HepG2 (cell line): ENCODE data around the gene GPR176. TPM values are rescaled to one million over a fixed set of nuclear protein-coding genes. Genes with fewer than 3 reads are reported as not detected.

Experiments used
- BHLHE40 ChIP-seq: IDR thresholded peaks from 2 replicates; pipeline ENCODE4 v1.6.1; 2011; ENCODE audit warnings: low read length, improper control_type of control experiment
- CBFB ChIP-seq: sonication (generic); formaldehyde crosslinking; IDR thresholded peaks from 2 replicates; pipeline ENCODE4 v1.4.0; 2020; ENCODE audit warnings: missing genetic modification reagents
- HDAC1 ChIP-seq: sonication (generic); formaldehyde crosslinking; IDR thresholded peaks from 2 replicates; pipeline ENCODE4 v1.5.1; 2020; ENCODE audit warnings: mild to moderate bottlenecking, missing genetic modification reagents
- NFIB ChIP-seq: sonication (generic); formaldehyde crosslinking; IDR thresholded peaks from 2 replicates; pipeline ENCODE4 v1.9.0; 2021; ENCODE audit warnings: missing genetic modification reagents, mild to moderate bottlenecking, borderline replicate concordance
- NFYB ChIP-seq: sonication (generic); formaldehyde crosslinking; IDR thresholded peaks from 2 replicates; pipeline ENCODE4 v1.4.0; 2020; ENCODE audit warnings: missing genetic modification reagents
- NR1H2 ChIP-seq: sonication (generic); formaldehyde crosslinking; IDR thresholded peaks from 2 replicates; pipeline ENCODE4 v1.8.1; 2022; ENCODE audit warnings: low read depth, missing genetic modification reagents, borderline replicate concordance
- RBM39 ChIP-seq: fragments of 200-400 bp; formaldehyde crosslinking; IDR thresholded peaks from one replicate; pipeline ENCODE4 v1.6.1; 2018; ENCODE audit warnings: antibody characterized with exemption, mild to moderate bottlenecking, low read depth, low read length; ENCODE audit not compliant: poor library complexity, severe bottlenecking
- RFX3 ChIP-seq: IDR thresholded peaks from 2 replicates; pipeline ENCODE4 v1.6.1; 2016; ENCODE audit warnings: missing biosample characterization, missing genetic modification reagents
- SALL1 ChIP-seq: sonication (generic); formaldehyde crosslinking; IDR thresholded peaks from 2 replicates; pipeline ENCODE4 v1.8.0; 2022; ENCODE audit warnings: mild to moderate bottlenecking, missing genetic modification reagents
- XRCC5 ChIP-seq: fragments of 200-400 bp; formaldehyde crosslinking; optimal IDR thresholded peaks from 2 replicates; pipeline ENCODE3; 2017; ENCODE audit warnings: mild to moderate bottlenecking, low read length
- ZBTB8A ChIP-seq: sonication (generic); formaldehyde crosslinking; IDR thresholded peaks from 2 replicates; pipeline ENCODE4 v1.4.0; 2020; ENCODE audit warnings: mild to moderate bottlenecking, low read depth, missing genetic modification reagents, borderline replicate concordance
- ZFY ChIP-seq: sonication (generic); formaldehyde crosslinking; IDR thresholded peaks from 2 replicates; pipeline ENCODE4 v1.4.0; 2020; ENCODE audit warnings: missing genetic modification reagents
- ZNF124 ChIP-seq: sonication (generic); formaldehyde crosslinking; IDR thresholded peaks from 2 replicates; pipeline ENCODE4 v1.4.0; 2020; ENCODE audit warnings: missing genetic modification reagents
- ZNF230 ChIP-seq: sonication (generic); formaldehyde crosslinking; IDR thresholded peaks from 2 replicates; pipeline ENCODE4 v1.4.0; 2020; ENCODE audit warnings: mild to moderate bottlenecking, missing genetic modification reagents
- ZNF234 ChIP-seq: sonication (generic); formaldehyde crosslinking; conservative IDR thresholded peaks from 2 replicates; pipeline ENCODE4 v1.5.1; 2020; ENCODE audit warnings: mild to moderate bottlenecking, missing genetic modification reagents
- ZNF3 ChIP-seq: IDR thresholded peaks from 2 replicates; pipeline ENCODE4 v1.7.0; 2017; ENCODE audit warnings: inconsistent platforms
- ZNF501 ChIP-seq: sonication (generic); formaldehyde crosslinking; IDR thresholded peaks from 2 replicates; pipeline ENCODE4 v1.5.1; 2020; ENCODE audit warnings: mild to moderate bottlenecking, moderate library complexity, missing genetic modification reagents
- ZNF576 ChIP-seq: sonication (generic); formaldehyde crosslinking; IDR thresholded peaks from 2 replicates; pipeline ENCODE4 v1.4.0; 2020; ENCODE audit warnings: mild to moderate bottlenecking, missing genetic modification reagents
- ZNF619 ChIP-seq: sonication (generic); formaldehyde crosslinking; IDR thresholded peaks from 2 replicates; pipeline ENCODE4 v1.4.0; 2020; ENCODE audit warnings: mild to moderate bottlenecking, missing genetic modification reagents
- ZNF792 ChIP-seq: IDR thresholded peaks from 2 replicates; pipeline ENCODE4 v1.6.1; 2016
- ZNF841 ChIP-seq: sonication (generic); formaldehyde crosslinking; IDR thresholded peaks from 2 replicates; pipeline ENCODE4 v1.8.1; 2023; ENCODE audit warnings: missing genetic modification reagents, borderline replicate concordance
- ZNF883 ChIP-seq: sonication (generic); formaldehyde crosslinking; IDR thresholded peaks from 2 replicates; pipeline ENCODE4 v1.5.1; 2020; ENCODE audit warnings: mild to moderate bottlenecking, missing genetic modification reagents; ENCODE audit errors: not compliant biosample characterization
- ZSCAN21 ChIP-seq: sonication (generic); formaldehyde crosslinking; IDR thresholded peaks from 2 replicates; pipeline ENCODE4 v1.8.0; 2022; ENCODE audit warnings: mild to moderate bottlenecking, missing genetic modification reagents, moderate library complexity, borderline replicate concordance
- polyA plus RNA-seq, 8 experiments: library from polyadenylated mRNA; depleted of rRNA in 3 of 8; stranded (reverse) in 7 of 8; unstranded in 1 of 8; fragments of >200 nt; fragmentation: Illumina TruSeq in 4 of 8; extraction: Trizol in 4 of 8; gene quantifications; 2 replicates each; pipeline versions ENCODE4 v1.2.1 to v1.2.3, GENCODE V29; 2011 to 2016; ENCODE audit warnings: low read depth in 4 of 8, missing spikeins in 1 of 8, mixed read lengths in 1 of 8; ENCODE audit not compliant: insufficient read depth in 1 of 8
- total RNA-seq, 5 experiments: library from RNA; depleted of rRNA; stranded (reverse); fragments of >200 nt; fragmentation: Illumina TruSeq; extraction: Trizol; gene quantifications; 2 replicates each; pipeline ENCODE4 v1.2.3, GENCODE V29; 2016; ENCODE audit warnings: low read depth in 1 of 5
- TF ChIP-seq, protein P1 (sequence below): sonication (generic); formaldehyde crosslinking; IDR thresholded peaks from 2 replicates; pipeline ENCODE4 v1.5.1; 2020; ENCODE audit warnings: mild to moderate bottlenecking, missing genetic modification reagents, moderate library complexity
- TF ChIP-seq, protein P2 (sequence below): sonication (generic); formaldehyde crosslinking; IDR thresholded peaks from 2 replicates; pipeline ENCODE4 v1.4.0; 2020; ENCODE audit warnings: missing genetic modification reagents
- TF ChIP-seq, protein P3 (sequence below): sonication (generic); formaldehyde crosslinking; IDR thresholded peaks from 2 replicates; pipeline ENCODE4 v1.5.0; 2020; ENCODE audit warnings: missing genetic modification reagents

GPR176 gene
- total and polyA plus RNA-seq, 2 of the 13 experiments (the other 11 are each of a cell fraction or from before 2014, with no cell fraction given), result 0.11 to 0.20 TPM

DNA sequence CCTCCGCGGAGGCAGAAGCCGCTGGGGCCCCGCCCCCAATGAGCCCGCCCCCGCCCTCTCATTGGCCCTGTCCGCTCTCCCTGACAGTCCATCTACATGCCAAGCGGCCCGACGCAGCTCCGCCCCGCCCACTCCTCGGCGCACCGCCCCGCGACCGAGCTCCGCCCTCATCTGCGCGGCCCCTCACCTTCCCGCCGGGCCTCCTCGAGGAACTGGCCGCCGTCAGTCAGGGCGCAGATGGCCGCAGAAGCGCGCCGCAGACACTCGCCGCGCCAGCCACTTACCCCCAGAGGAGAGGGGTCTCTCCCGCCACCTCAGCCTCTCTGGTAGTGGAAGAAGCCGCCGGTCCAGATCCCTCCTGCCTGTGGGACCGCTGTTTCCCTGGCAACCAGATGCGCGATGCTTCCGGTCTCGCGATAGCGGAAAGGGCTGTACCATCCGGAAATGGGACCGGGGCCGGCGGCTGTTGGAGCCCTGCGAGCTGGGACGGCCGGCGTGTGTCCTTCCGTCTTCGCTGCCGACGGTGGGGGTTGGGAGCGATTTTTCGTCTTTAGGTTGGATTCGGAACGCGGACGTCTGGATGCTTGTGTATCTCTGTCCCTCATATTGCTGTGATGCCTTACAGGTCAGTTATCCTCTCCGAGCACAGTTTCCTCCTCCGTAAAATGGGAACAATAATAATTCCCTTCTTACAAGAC lies 137.5 kb downstream of the GPR176 start, which contains the start of gene FSIP1 (continued):
- TF ChIP-seq ZNF576 (no peak), ZNF883 (CRISPR knock-in tag) (peak; percentile 34), ZSCAN21 (CRISPR knock-in tag) (no peak), ZNF792 (CRISPR knock-in tag) (0 out of 2 replicates have a peak, but pooled peaks have one; percentile 29), NFIB (no peak), ZNF841 (CRISPR knock-in tag) (no peak), ZNF3 (no peak), ZNF501 (CRISPR knock-in tag) (peak; percentile 89), HDAC1 (CRISPR knock-in tag) (peak; percentile 88), NFYB (CRISPR knock-in tag) (peak; percentile 58), RBM39 (peak; percentile 69), BHLHE40 (peak; percentile 81), NR1H2 (CRISPR knock-in tag) (no peak), ZFY (CRISPR knock-in tag) (peak; percentile 64), ZBTB8A (no peak), ZNF234 (CRISPR knock-in tag) (0 out of 2 replicates have a peak, but pooled peaks have one; percentile 68), RFX3 (peak; percentile 94), SALL1 (CRISPR knock-in tag) (peak; percentile 64), CBFB (CRISPR knock-in tag) (peak; percentile 61; the same call in 1 of the 2 replicates), XRCC5 (peak; percentile 76), ZNF619 (CRISPR knock-in tag) (peak; percentile 87; the same call in 1 of the 2 replicates), ZNF124 (CRISPR knock-in tag) (0 out of 2 replicates have a peak, but pooled peaks have one; percentile 38), ZNF230 (no peak; the same call in 1 of the 2 replicates)
- TF ChIP-seq, protein P1, sequence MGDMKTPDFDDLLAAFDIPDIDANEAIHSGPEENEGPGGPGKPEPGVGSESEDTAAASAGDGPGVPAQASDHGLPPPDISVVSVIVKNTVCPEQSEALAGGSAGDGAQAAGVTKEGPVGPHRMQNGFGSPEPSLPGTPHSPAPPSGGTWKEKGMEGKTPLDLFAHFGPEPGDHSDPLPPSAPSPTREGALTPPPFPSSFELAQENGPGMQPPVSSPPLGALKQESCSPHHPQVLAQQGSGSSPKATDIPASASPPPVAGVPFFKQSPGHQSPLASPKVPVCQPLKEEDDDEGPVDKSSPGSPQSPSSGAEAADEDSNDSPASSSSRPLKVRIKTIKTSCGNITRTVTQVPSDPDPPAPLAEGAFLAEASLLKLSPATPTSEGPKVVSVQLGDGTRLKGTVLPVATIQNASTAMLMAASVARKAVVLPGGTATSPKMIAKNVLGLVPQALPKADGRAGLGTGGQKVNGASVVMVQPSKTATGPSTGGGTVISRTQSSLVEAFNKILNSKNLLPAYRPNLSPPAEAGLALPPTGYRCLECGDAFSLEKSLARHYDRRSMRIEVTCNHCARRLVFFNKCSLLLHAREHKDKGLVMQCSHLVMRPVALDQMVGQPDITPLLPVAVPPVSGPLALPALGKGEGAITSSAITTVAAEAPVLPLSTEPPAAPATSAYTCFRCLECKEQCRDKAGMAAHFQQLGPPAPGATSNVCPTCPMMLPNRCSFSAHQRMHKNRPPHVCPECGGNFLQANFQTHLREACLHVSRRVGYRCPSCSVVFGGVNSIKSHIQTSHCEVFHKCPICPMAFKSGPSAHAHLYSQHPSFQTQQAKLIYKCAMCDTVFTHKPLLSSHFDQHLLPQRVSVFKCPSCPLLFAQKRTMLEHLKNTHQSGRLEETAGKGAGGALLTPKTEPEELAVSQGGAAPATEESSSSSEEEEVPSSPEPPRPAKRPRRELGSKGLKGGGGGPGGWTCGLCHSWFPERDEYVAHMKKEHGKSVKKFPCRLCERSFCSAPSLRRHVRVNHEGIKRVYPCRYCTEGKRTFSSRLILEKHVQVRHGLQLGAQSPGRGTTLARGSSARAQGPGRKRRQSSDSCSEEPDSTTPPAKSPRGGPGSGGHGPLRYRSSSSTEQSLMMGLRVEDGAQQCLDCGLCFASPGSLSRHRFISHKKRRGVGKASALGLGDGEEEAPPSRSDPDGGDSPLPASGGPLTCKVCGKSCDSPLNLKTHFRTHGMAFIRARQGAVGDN, result peak; percentile 84
- TF ChIP-seq, protein P2, sequence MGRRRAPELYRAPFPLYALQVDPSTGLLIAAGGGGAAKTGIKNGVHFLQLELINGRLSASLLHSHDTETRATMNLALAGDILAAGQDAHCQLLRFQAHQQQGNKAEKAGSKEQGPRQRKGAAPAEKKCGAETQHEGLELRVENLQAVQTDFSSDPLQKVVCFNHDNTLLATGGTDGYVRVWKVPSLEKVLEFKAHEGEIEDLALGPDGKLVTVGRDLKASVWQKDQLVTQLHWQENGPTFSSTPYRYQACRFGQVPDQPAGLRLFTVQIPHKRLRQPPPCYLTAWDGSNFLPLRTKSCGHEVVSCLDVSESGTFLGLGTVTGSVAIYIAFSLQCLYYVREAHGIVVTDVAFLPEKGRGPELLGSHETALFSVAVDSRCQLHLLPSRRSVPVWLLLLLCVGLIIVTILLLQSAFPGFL, result no peak
- TF ChIP-seq, protein P3, sequence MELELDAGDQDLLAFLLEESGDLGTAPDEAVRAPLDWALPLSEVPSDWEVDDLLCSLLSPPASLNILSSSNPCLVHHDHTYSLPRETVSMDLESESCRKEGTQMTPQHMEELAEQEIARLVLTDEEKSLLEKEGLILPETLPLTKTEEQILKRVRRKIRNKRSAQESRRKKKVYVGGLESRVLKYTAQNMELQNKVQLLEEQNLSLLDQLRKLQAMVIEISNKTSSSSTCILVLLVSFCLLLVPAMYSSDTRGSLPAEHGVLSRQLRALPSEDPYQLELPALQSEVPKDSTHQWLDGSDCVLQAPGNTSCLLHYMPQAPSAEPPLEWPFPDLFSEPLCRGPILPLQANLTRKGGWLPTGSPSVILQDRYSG (CRISPR knock-in tag), result no peak
